ENCODE results near the gene PLA2G2D. TPM values are rescaled to one million over a fixed set of nuclear protein-coding genes. Genes with fewer than 3 reads are reported as not detected.

PLA2G2D gene
- total and polyA plus RNA-seq, 2 of the 13 experiments (the other 11 are each of a cell fraction or from before 2014, with no cell fraction given), result not detected

DNA sequence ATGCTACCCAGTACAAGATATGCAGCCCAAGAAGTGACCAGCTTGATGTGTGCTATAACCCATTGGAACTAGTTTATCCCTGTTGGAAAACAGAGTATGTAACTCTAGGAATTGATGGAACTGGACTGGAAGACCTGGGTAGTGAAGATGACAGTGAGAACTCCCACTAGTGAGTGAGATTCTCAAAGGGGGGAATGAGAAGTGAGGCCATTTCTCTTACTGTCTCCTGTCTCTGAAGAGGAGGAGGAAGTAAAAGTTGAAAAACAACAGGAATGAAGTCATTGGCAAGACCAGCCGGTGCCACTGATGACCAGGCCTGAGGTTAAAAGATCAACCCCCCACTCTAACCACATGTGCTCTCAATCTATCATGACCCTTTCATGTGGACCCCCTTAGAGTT, 40.7 kb upstream of the PLA2G2D start:
- peaks cover 0 to 8% of the 10 kb centered on the region in 2 experiments; a peak in 1 of 5 replicates for H3K27me3 ChIP-seq (ENCODE audit: control insufficient read depth in 1 of 2, insufficient read depth in 2 of 2, low read length in 2 of 2)
- WGBS (ENCODE audit: low lambda C conversion rate), result 20% methylated on average over 1 of the region's 1 CpG
- H3K4me1 ChIP-seq (ENCODE audit: insufficient read depth, low read length), result no peaks in the 10 kb centered on the region
- FAIRE-seq (no peak), ATAC-seq (no peak), DNase-seq (ENCODE audit: low spot score) (no peak)
- peaks cover 32% of the 10 kb centered on the region for H3K9me3 ChIP-seq (ENCODE audit: low read length)
- H4K20me1 ChIP-seq (ENCODE audit: insufficient read depth, low read length), result no peaks in the 10 kb centered on the region
- H3K4me3 ChIP-seq (replicated peaks in 1 of 3; ENCODE audit: insufficient read depth in 1 of 3, low read depth in 2 of 3, low read length in 3 of 3), result no peak overlapping the region
- no peak overlapping the region for H3K9ac ChIP-seq (ENCODE audit: insufficient read depth, low read depth, low read length)
- no TSS peak for BruUV-seq (replicated peaks)
- CTCF ChIA-PET (ENCODE audit: low intra/inter-chr PET ratio, low total read pairs), result no interaction called here
- POLR2A ChIA-PET, result no interaction called here
- in situ Hi-C loops (cut with HindIII; ENCODE audit: extremely low pct_ligation_motif_present, low pct_unique_long_range_greater_than_20kb) (no loop called here), intact Hi-C loops (cut with micrococcal nuclease; ENCODE audit: unreplicated experiment) (no loop called here)
- H3K27ac ChIP-seq (ENCODE audit: extremely low read length, insufficient read depth, low read length), result no peak overlapping the region
- H3K36me3 ChIP-seq (replicated peaks in 1 of 2; ENCODE audit: control insufficient read depth in 1 of 2, insufficient read depth in 2 of 2, low read length in 2 of 2), result no peaks in the 10 kb centered on the region
- no peaks in the 10 kb centered on the region for H3K79me2 ChIP-seq (ENCODE audit: insufficient read depth, low read length)
- no peak overlapping the region for H2AFZ ChIP-seq (ENCODE audit: low read length)
- no peak overlapping the region for H3K4me2 ChIP-seq (ENCODE audit: low read depth, low read length)
- no peak for TF ChIP-seq ZNF335 (CRISPR knock-in tag; IDR thresholded peaks at IDR 0.05)
- TF ChIP-seq, protein P1, sequence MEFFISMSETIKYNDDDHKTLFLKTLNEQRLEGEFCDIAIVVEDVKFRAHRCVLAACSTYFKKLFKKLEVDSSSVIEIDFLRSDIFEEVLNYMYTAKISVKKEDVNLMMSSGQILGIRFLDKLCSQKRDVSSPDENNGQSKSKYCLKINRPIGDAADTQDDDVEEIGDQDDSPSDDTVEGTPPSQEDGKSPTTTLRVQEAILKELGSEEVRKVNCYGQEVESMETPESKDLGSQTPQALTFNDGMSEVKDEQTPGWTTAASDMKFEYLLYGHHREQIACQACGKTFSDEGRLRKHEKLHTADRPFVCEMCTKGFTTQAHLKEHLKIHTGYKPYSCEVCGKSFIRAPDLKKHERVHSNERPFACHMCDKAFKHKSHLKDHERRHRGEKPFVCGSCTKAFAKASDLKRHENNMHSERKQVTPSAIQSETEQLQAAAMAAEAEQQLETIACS (CRISPR knock-in tag; IDR thresholded peaks at IDR 0.05), result no peak
- TF ChIP-seq, protein P2, sequence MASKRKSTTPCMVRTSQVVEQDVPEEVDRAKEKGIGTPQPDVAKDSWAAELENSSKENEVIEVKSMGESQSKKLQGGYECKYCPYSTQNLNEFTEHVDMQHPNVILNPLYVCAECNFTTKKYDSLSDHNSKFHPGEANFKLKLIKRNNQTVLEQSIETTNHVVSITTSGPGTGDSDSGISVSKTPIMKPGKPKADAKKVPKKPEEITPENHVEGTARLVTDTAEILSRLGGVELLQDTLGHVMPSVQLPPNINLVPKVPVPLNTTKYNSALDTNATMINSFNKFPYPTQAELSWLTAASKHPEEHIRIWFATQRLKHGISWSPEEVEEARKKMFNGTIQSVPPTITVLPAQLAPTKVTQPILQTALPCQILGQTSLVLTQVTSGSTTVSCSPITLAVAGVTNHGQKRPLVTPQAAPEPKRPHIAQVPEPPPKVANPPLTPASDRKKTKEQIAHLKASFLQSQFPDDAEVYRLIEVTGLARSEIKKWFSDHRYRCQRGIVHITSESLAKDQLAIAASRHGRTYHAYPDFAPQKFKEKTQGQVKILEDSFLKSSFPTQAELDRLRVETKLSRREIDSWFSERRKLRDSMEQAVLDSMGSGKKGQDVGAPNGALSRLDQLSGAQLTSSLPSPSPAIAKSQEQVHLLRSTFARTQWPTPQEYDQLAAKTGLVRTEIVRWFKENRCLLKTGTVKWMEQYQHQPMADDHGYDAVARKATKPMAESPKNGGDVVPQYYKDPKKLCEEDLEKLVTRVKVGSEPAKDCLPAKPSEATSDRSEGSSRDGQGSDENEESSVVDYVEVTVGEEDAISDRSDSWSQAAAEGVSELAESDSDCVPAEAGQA (IDR thresholded peaks at IDR 0.05; ENCODE audit: low read depth), result no peak
- TF ChIP-seq, protein P2 (CRISPR knock-in tag; IDR thresholded peaks at IDR 0.05; ENCODE audit: borderline replicate concordance), result no peak
- no peak for TF ChIP-seq MLLT10 (CRISPR knock-in tag; IDR thresholded peaks at IDR 0.05)
- no peak for TF ChIP-seq HDAC2 (CRISPR knock-in tag; IDR thresholded peaks at IDR 0.05)
- TF ChIP-seq ZNF317 (CRISPR knock-in tag; IDR thresholded peaks at IDR 0.05), result no peak
- TF ChIP-seq, protein P3, sequence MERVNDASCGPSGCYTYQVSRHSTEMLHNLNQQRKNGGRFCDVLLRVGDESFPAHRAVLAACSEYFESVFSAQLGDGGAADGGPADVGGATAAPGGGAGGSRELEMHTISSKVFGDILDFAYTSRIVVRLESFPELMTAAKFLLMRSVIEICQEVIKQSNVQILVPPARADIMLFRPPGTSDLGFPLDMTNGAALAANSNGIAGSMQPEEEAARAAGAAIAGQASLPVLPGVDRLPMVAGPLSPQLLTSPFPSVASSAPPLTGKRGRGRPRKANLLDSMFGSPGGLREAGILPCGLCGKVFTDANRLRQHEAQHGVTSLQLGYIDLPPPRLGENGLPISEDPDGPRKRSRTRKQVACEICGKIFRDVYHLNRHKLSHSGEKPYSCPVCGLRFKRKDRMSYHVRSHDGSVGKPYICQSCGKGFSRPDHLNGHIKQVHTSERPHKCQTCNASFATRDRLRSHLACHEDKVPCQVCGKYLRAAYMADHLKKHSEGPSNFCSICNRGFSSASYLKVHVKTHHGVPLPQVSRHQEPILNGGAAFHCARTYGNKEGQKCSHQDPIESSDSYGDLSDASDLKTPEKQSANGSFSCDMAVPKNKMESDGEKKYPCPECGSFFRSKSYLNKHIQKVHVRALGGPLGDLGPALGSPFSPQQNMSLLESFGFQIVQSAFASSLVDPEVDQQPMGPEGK (CRISPR knock-in tag; IDR thresholded peaks at IDR 0.05), result no peak
- no peak for TF ChIP-seq PTBP1 (IDR thresholded peaks at IDR 0.05; ENCODE audit: low read depth, low read length, poor library complexity, severe bottlenecking)
- no peak for TF ChIP-seq JARID2 (CRISPR knock-in tag; IDR thresholded peaks at IDR 0.05; ENCODE audit: insufficient replicate concordance)
- TF ChIP-seq ZNF547 (CRISPR knock-in tag; IDR thresholded peaks at IDR 0.05), result no peak
- TF ChIP-seq ZSCAN20 (CRISPR knock-in tag; IDR thresholded peaks at IDR 0.05; ENCODE audit: borderline replicate concordance), result no peak
- TF ChIP-seq TAF1 (CRISPR knock-in tag; IDR thresholded peaks at IDR 0.05), result no peak
- TF ChIP-seq PHB2 (IDR thresholded peaks at IDR 0.05; ENCODE audit: partially characterized antibody), result no peak
- no peak for TF ChIP-seq ZNF234 (CRISPR knock-in tag; conservative IDR thresholded peaks at IDR 0.05)
- TF ChIP-seq NFE2 (CRISPR knock-in tag; IDR thresholded peaks at IDR 0.05), result no peak
- TF ChIP-seq, protein P4, sequence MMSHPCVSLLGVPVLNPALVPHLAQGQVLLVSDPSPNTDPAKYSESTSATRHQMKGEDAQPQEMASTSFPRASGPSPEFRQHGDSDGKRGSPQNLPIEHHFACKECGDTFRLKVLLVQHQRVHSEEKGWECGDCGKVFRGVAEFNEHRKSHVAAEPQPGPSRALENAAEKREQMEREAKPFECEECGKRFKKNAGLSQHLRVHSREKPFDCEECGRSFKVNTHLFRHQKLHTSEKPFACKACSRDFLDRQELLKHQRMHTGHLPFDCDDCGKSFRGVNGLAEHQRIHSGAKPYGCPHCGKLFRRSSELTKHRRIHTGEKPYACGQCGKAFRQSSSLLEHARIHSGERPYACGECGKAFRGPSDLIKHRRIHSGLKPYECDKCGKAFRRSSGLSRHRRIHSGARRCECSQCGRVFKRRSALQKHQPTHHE (CRISPR knock-in tag; IDR thresholded peaks at IDR 0.05; ENCODE audit: borderline replicate concordance), result no peak
